Measurements from ENCODE around the gene SLC25A33. TPM values are rescaled to one million over a fixed set of nuclear protein-coding genes. Genes with fewer than 3 reads are reported as not detected.

Gene SLC25A33
- polyA plus RNA-seq, 1 donor (not counting 4 experiments of a cell fraction or from before 2014, with no cell fraction given), result 4.5 TPM

GRCh38 chr1:9503001-9503675 lies 36.1 kb upstream of the SLC25A33 start:
- TF ChIP-seq CTCF (optimal IDR thresholded peaks at IDR 0.05 in 1 of 3, IDR thresholded peaks at IDR 0.05 in 1 of 3, conservative IDR thresholded peaks at IDR 0.05 in 1 of 3; ENCODE audit: extremely low read depth in 1 of 3, insufficient read depth in 2 of 3, low read length in 3 of 3) (no peak), EZH2 (IDR thresholded peaks at IDR 0.05; ENCODE audit: low read length) (no peak)
- dilution Hi-C loops (cut with MboI; ENCODE audit: extremely low pct_ligation_motif_present, low sequenced_read_pairs), result no loop called here
- no peaks in the 10 kb centered on the region for H3K9me3 ChIP-seq (ENCODE audit: control insufficient read depth, low read depth, low read length)
- DNase-seq (ENCODE audit: low read depth, low spot score) (no peak), FAIRE-seq (no peak)
- no peak overlapping the region for H3K27ac ChIP-seq (ENCODE audit: control insufficient read depth, insufficient read depth, low read length)
- H4K20me1 ChIP-seq (ENCODE audit: control insufficient read depth, extremely low read depth, insufficient read depth, low read length), result no peaks in the 10 kb centered on the region
- H3K4me2 ChIP-seq (ENCODE audit: control insufficient read depth, extremely low read depth, insufficient read depth, low read depth, low read length), result no peak overlapping the region
- H3K27me3 ChIP-seq (ENCODE audit: control insufficient read depth, extremely low read depth, insufficient read depth, low read length), result no peaks in the 10 kb centered on the region
- H3K4me3 ChIP-seq (ENCODE audit: control insufficient read depth in 2 of 3, extremely low read depth in 1 of 3, insufficient read depth in 2 of 3, low read depth in 1 of 3, low read length in 3 of 3), result no peak overlapping the region
- no peaks in the 10 kb centered on the region for H3K36me3 ChIP-seq (ENCODE audit: control insufficient read depth in 2 of 2, extremely low read depth in 1 of 2, insufficient read depth in 2 of 2, low read length in 2 of 2)
- H3K9ac ChIP-seq (ENCODE audit: control insufficient read depth, extremely low read depth, insufficient read depth, low read length), result no peak overlapping the region
- H3K4me1 ChIP-seq (ENCODE audit: control insufficient read depth, extremely low read depth, insufficient read depth, low read length), result no peaks in the 10 kb centered on the region
- H3K79me2 ChIP-seq (ENCODE audit: control insufficient read depth, insufficient read depth, low read length), result no peaks in the 10 kb centered on the region
- H2AFZ ChIP-seq (ENCODE audit: control insufficient read depth, low read length), result no peak overlapping the region
- no peaks in the 10 kb centered on the region for H3K9me1 ChIP-seq (ENCODE audit: control insufficient read depth, extremely low read depth, insufficient read depth, low read length)

- H3K9me3 ChIP-seq (ENCODE audit: control insufficient read depth, low read depth, low read length), result no peaks in the 10 kb centered on the region
- no peaks in the 10 kb centered on the region for H3K4me1 ChIP-seq (ENCODE audit: control insufficient read depth, extremely low read depth, insufficient read depth, low read length)
- no peak for FAIRE-seq
- dilution Hi-C loops (cut with MboI; ENCODE audit: extremely low pct_ligation_motif_present, low sequenced_read_pairs), result no loop called here
- H3K4me3 ChIP-seq (ENCODE audit: control insufficient read depth in 2 of 3, extremely low read depth in 1 of 3, insufficient read depth in 2 of 3, low read depth in 1 of 3, low read length in 3 of 3), result no peak overlapping the region
- no peak overlapping the region for H3K9ac ChIP-seq (ENCODE audit: control insufficient read depth, extremely low read depth, insufficient read depth, low read length)
- no peaks in the 10 kb centered on the region for H3K9me1 ChIP-seq (ENCODE audit: control insufficient read depth, extremely low read depth, insufficient read depth, low read length)
- TF ChIP-seq CTCF (optimal IDR thresholded peaks at IDR 0.05 in 1 of 3, IDR thresholded peaks at IDR 0.05 in 1 of 3, conservative IDR thresholded peaks at IDR 0.05 in 1 of 3; ENCODE audit: extremely low read depth in 1 of 3, insufficient read depth in 2 of 3, low read length in 3 of 3), result no peak
- no peak for TF ChIP-seq EZH2 (IDR thresholded peaks at IDR 0.05; ENCODE audit: low read length)
- H3K79me2 ChIP-seq (ENCODE audit: control insufficient read depth, insufficient read depth, low read length), result no peaks in the 10 kb centered on the region
- H3K36me3 ChIP-seq (ENCODE audit: control insufficient read depth in 2 of 2, extremely low read depth in 1 of 2, insufficient read depth in 2 of 2, low read length in 2 of 2), result no peaks in the 10 kb centered on the region
- no peak overlapping the region for H3K27ac ChIP-seq (ENCODE audit: control insufficient read depth, insufficient read depth, low read length)
- H3K4me2 ChIP-seq (ENCODE audit: control insufficient read depth, extremely low read depth, insufficient read depth, low read depth, low read length), result no peak overlapping the region
- no peaks in the 10 kb centered on the region for H3K27me3 ChIP-seq (ENCODE audit: control insufficient read depth, extremely low read depth, insufficient read depth, low read length)
- H4K20me1 ChIP-seq (ENCODE audit: control insufficient read depth, extremely low read depth, insufficient read depth, low read length), result no peaks in the 10 kb centered on the region
- no peak overlapping the region for H2AFZ ChIP-seq (ENCODE audit: control insufficient read depth, low read length)
- DNase-seq (ENCODE audit: low read depth, low spot score), result no peak
These were observed 34.1 kb upstream of the SLC25A33 start for GRCh38 chr1:9505143-9505542.
